BLaER1 treated with 17β-estradiol and CSF1 and Interleukin-3, amounts not matched to agents 10 nM and 100 nM (cell line): Measurements from ENCODE around the gene ISLR2.
"Not testable (repeated sequence)": the region's sequence is repeated elsewhere in the genome, so short reads cannot be mapped to it uniquely, and the experiment has no call there.

Experiments
- H3K27ac ChIP-seq, 11 experiments: shearing (Covaris generic); formaldehyde crosslinking; 2 replicates each; pipeline ENCODE4 v1.8.1; 2022
- H3K27me3 ChIP-seq, 11 experiments: shearing (Covaris generic); formaldehyde crosslinking; 2 replicates each; pipeline ENCODE4 v1.8.1; 2022
- H3K36me3 ChIP-seq, 11 experiments: shearing (Covaris generic); formaldehyde crosslinking; 2 replicates each; pipeline ENCODE4 v1.8.1; 2022
- H3K4me1 ChIP-seq, 10 experiments: shearing (Covaris generic); formaldehyde crosslinking; 2 replicates each; pipeline ENCODE4 v1.8.1; 2022
- H3K4me2 ChIP-seq, 11 experiments: shearing (Covaris generic); formaldehyde crosslinking; 2 replicates each; pipeline ENCODE4 v1.8.1; 2022
- H3K4me3 ChIP-seq, 10 experiments: shearing (Covaris generic); formaldehyde crosslinking; 2 replicates each; pipeline ENCODE4 v1.8.1; 2022
- H3K9ac ChIP-seq, 11 experiments: shearing (Covaris generic); formaldehyde crosslinking; 2 replicates each; pipeline ENCODE4 v1.8.1; 2022
- H3K9me3 ChIP-seq, 11 experiments: shearing (Covaris generic); formaldehyde crosslinking; replicated peaks in 1 of 11; 2 replicates each; pipeline ENCODE4 v1.8.1; 2022
- H4K20me1 ChIP-seq, 11 experiments: shearing (Covaris generic); formaldehyde crosslinking; 2 replicates each; pipeline ENCODE4 v1.8.1; 2022
- Cebpa-rat ChIP-seq, 11 experiments: shearing (Covaris generic); IDR thresholded peaks; 2 replicates each; pipeline ENCODE4 v1.8.1; 2022

ISLR2 gene

GRCh38 chr15:74158855-74159650 is 28.7 kb downstream of the ISLR2 start:
- H3K27ac ChIP-seq, result no peak overlapping the region
- H3K4me2 ChIP-seq, result no peak overlapping the region
- no peaks in the 10 kb centered on the region for H3K36me3 ChIP-seq
- H3K9me3 ChIP-seq, result no peaks in the 10 kb centered on the region
- TF ChIP-seq Cebpa-rat (IDR thresholded peaks at IDR 0.05), result no peak
- H3K27me3 ChIP-seq, result no peaks in the 10 kb centered on the region
- H3K4me3 ChIP-seq, result no peak overlapping the region
- no peaks in the 10 kb centered on the region for H4K20me1 ChIP-seq
- no peak overlapping the region for H3K9ac ChIP-seq
- H3K4me1 ChIP-seq, result peaks cover 10 to 28% (median 17%) of the 10 kb centered on the region in 10 experiments

- H3K4me1 ChIP-seq, result peaks cover 9 to 28% (median 17%) of the 10 kb centered on the region in 10 experiments
- H3K9me3 ChIP-seq, result no peaks in the 10 kb centered on the region
Measured at GRCh38 chr15:74159773-74160172, 29.4 kb downstream of the ISLR2 start.

GRCh38 chr15:74160390-74160789 is 30.0 kb downstream of the ISLR2 start:
- H4K20me1 ChIP-seq, H3K27me3 ChIP-seq, H3K9ac ChIP-seq, H3K27ac ChIP-seq, H3K4me2 ChIP-seq, H3K4me3 ChIP-seq, H3K9me3 ChIP-seq, H3K36me3 ChIP-seq: not testable (repeated sequence)
- peaks cover 9 to 28% (median 17%) of the 10 kb centered on the region in 10 experiments for H3K4me1 ChIP-seq

More at GRCh38 chr15:74159773-74160172, 29.4 kb downstream of the ISLR2 start:
- H3K9ac ChIP-seq, result no peak overlapping the region
- no peaks in the 10 kb centered on the region for H3K36me3 ChIP-seq
- H4K20me1 ChIP-seq, result no peaks in the 10 kb centered on the region
- no peak for TF ChIP-seq Cebpa-rat (IDR thresholded peaks at IDR 0.05)
- H3K4me3 ChIP-seq, result no peak overlapping the region
- no peak overlapping the region for H3K4me2 ChIP-seq
- no peaks in the 10 kb centered on the region for H3K27me3 ChIP-seq
- no peak overlapping the region for H3K27ac ChIP-seq

- peaks cover 3 to 14% (median 7%) of the 10 kb centered on the region in 10 experiments for H3K4me1 ChIP-seq
- not testable (repeated sequence) for H3K36me3 ChIP-seq, H3K27me3 ChIP-seq, H3K4me3 ChIP-seq, H3K9me3 ChIP-seq, H3K4me2 ChIP-seq, H3K9ac ChIP-seq, H4K20me1 ChIP-seq, H3K27ac ChIP-seq
Measured at GRCh38 chr15:74162195-74162536, 31.8 kb downstream of the ISLR2 start.

GRCh38 chr15:74165461-74165860 is 35.1 kb downstream of the ISLR2 start:
- H3K9me3 ChIP-seq, result no peaks in the 10 kb centered on the region
- H3K4me3 ChIP-seq, result no peak overlapping the region
- H3K4me2 ChIP-seq, result no peak overlapping the region
- H3K27ac ChIP-seq, result no peak overlapping the region
- H3K36me3 ChIP-seq, result no peaks in the 10 kb centered on the region
- H3K9ac ChIP-seq, result no peak overlapping the region
- TF ChIP-seq Cebpa-rat (IDR thresholded peaks at IDR 0.05), result no peak
- H3K4me1 ChIP-seq, result no peaks in the 10 kb centered on the region
- H3K27me3 ChIP-seq, result no peaks in the 10 kb centered on the region
- no peaks in the 10 kb centered on the region for H4K20me1 ChIP-seq

GRCh38 chr15:74167891-74168331 is 37.5 kb downstream of the ISLR2 start:
- Histone ChIP-seq H3K9me3 (no peaks in the 10 kb centered on the region), H3K9ac (no peak overlapping the region), H3K27ac (no peak overlapping the region), H3K4me3 (no peak overlapping the region), H3K4me1 (no peaks in the 10 kb centered on the region; a peak in 1 of 20 replicates), H3K4me2 (no peak overlapping the region), H3K36me3 (no peaks in the 10 kb centered on the region), H3K27me3 (no peaks in the 10 kb centered on the region), H4K20me1 (no peaks in the 10 kb centered on the region; a peak in 1 of 22 replicates)
- no peak for TF ChIP-seq Cebpa-rat (IDR thresholded peaks at IDR 0.05)

- no peak overlapping the region for H3K27ac ChIP-seq
- no peaks in the 10 kb centered on the region; a peak in 1 of 22 replicates for H4K20me1 ChIP-seq
- H3K9me3 ChIP-seq, result no peaks in the 10 kb centered on the region
- H3K4me1 ChIP-seq, result peaks cover 0 to 6% (median 0%) of the 10 kb centered on the region in 10 experiments; a peak in 6 of 20 replicates
- no peaks in the 10 kb centered on the region for H3K27me3 ChIP-seq
- no peak overlapping the region for H3K4me3 ChIP-seq
- H3K4me2 ChIP-seq, result no peak overlapping the region
- no peak overlapping the region for H3K9ac ChIP-seq
- TF ChIP-seq Cebpa-rat (IDR thresholded peaks at IDR 0.05), result no peak
- H3K36me3 ChIP-seq, result no peaks in the 10 kb centered on the region
Measured at GRCh38 chr15:74168711-74169126, 38.3 kb downstream of the ISLR2 start.

- Histone ChIP-seq H3K4me3 (no peak overlapping the region), H3K36me3 (no peaks in the 10 kb centered on the region), H3K27me3 (no peaks in the 10 kb centered on the region), H4K20me1 (peaks cover 0 to under 1% (median 0%) of the 10 kb centered on the region in 11 experiments; a peak in 1 of 22 replicates), H3K4me2 (no peak overlapping the region), H3K27ac (no peak overlapping the region), H3K9me3 (no peaks in the 10 kb centered on the region), H3K9ac (no peak overlapping the region), H3K4me1 (peaks cover 0 to 8% (median 0%) of the 10 kb centered on the region in 10 experiments; a peak in 6 of 20 replicates)
- no peak for TF ChIP-seq Cebpa-rat (IDR thresholded peaks at IDR 0.05)
Measured at GRCh38 chr15:74170071-74170844, 39.9 kb downstream of the ISLR2 start.

- H3K36me3 ChIP-seq, result no peaks in the 10 kb centered on the region
- H3K27me3 ChIP-seq, result no peaks in the 10 kb centered on the region
- H3K9me3 ChIP-seq, result no peaks in the 10 kb centered on the region
- peaks cover 0 to 6% (median 0%) of the 10 kb centered on the region in 11 experiments; a peak in 2 of 22 replicates for H4K20me1 ChIP-seq
- H3K4me2 ChIP-seq, result no peak overlapping the region
- H3K4me1 ChIP-seq, result peaks cover 0 to 8% (median 0%) of the 10 kb centered on the region in 10 experiments; a peak in 6 of 20 replicates
- H3K4me3 ChIP-seq, result no peak overlapping the region
- H3K9ac ChIP-seq, result no peak overlapping the region
- no peak for TF ChIP-seq Cebpa-rat (IDR thresholded peaks at IDR 0.05)
- H3K27ac ChIP-seq, result no peak overlapping the region
Measured at GRCh38 chr15:74170875-74171578, 40.6 kb downstream of the ISLR2 start.
